SW 1271 (cell line): Measurements from ENCODE around the gene CAMK1D.
"Not testable (repeated sequence)": the region's sequence is repeated elsewhere in the genome, so short reads cannot be mapped to it uniquely, and the experiment has no call there.

ENCODE experiments used
- DNase-seq, 2 experiments: peaks; one replicate each; lab custom pipeline; 2025; lab: John Stamatoyannopoulos, UW

Gene CAMK1D

GRCh38 chr10:12348870-12349628 is at the start of gene CAMK1D:
TSS of gene CAMK1D (plus strand) at chr10:12349547.
- peak in 1 of 2 experiments; percentile 36 for DNase-seq

DNA sequence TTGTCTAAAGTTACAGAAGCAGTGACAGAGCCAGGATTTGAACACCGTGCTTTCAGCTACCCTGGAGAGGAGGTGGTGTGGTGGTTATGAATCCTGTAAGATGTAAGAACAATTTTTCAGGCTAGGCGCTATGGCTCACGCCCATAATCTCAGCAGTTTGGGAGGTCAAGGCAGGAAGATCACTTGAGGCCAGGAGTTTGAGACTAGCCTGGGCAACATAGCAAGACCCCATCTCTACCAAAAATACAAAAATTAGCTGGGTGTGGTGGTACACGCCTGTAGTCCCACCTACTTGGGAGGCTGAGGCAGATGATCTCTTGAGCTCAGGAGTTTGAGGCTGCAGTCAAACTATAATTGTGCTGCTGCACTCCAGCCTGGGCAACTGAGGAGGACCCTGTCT is 48.3 kb upstream of the CAMK1D start:
- not testable (repeated sequence) for DNase-seq

DNA sequence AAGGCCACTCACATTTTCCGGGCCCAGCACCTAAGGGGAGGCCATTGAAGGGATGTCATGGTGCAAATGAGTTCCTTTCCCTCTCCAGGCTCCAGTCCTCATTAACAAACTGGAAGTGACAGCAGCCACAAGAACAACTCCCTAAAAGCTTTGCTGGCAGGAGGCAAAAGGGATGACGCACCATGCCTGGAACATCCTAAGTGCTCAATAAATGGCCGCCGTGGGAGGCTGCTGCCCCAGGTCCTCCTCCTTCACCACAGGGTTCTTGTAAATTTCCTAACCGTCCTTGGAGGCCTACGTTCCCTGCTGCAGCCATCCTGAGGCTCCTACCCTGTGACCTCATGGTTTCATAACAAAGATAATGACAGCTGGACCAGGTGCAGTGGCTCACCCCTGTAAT is 41.3 kb upstream of the CAMK1D start:
- no peak for DNase-seq

DNA sequence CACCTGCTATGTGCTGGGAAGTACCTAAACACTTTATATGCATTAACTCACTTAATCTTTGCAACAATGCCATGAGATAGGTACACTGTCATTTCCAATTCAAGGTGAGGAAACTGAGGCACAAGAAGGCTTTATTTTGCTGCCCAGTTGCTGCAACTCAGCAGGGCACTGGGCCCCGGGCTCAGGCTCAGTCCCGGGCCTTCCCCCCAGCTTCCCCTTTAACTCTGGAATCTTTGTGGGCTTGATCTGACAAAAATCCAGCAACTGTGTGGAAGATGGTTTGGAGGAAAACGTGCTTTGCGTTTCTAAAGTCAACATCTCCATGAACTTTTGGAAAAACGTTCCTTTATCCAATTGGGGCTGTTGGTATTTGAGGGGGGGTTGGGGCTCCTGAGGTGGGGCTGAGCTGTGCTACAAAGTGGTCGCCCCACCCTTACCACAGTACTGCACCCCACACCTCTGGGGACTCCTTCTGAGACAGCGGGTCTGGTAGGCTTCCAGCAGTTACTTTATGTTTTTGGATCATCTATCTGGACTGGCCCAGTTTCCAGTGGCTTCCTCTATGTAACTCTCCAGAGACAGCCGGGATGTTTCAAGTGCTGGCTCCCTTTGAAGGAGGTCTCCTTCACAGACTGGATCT is 40.5 kb upstream of the CAMK1D start:
- DNase-seq = no peak

DNA sequence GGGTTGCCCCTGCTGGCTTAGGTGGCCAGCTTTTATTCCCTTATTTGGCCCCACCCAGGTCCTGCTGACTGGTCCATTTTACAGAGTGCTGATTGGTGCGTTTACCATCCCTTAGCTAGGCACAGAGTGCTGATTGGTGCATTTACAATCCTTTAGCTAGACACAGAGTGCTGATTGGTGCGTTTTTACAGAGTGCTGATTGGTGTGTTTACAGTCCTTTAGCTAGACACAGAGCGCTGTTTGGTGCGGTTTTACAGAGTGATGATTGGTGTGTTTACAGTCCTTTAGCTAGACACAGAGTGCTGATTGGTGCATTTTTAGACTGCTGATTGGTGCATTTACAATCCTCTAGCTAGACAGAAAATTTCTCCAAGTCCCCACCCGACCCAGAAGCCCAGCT is 39.6 kb upstream of the CAMK1D start:
- DNase-seq = not testable (repeated sequence)

DNA sequence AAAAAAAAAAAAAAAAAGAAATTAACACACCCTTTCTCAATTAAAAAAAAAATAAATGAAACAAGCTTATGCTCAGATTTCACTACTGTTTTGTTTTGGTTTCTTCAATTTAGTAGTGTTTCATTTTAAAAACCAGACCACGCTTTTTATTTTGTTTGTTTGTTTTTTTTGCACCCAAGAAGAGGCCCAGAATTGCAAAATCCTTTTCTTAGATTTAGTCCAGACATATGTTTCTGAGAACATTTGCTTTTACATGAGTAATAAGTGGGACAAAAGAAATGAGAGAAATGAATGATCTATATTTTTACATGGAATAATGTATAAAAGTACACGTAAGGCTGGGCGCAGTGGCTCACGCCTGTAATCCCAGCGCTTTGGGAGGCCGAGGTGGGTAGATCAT is 34.5 kb upstream of the CAMK1D start:
- DNase-seq = no peak

DNA sequence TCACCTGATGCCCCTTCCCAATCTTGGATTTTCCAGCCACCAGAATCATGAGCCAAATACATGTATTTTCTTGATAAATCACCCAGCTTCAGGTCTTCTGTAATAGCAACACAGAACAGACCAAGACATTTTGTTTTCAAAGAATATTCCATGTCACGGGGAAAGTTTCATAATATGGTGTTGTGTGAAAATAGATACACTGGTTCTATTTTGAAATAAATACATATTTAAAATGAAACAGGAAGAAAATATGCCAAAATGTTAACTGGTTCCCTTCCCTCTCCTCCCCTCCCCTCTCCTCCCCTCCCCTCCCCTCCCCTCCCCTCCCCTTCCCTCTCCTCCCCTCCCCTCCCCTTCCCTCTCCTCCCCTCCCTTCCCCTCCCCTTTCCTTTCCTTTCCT is 30.3 kb upstream of the CAMK1D start:
- DNase-seq = no peak

DNA sequence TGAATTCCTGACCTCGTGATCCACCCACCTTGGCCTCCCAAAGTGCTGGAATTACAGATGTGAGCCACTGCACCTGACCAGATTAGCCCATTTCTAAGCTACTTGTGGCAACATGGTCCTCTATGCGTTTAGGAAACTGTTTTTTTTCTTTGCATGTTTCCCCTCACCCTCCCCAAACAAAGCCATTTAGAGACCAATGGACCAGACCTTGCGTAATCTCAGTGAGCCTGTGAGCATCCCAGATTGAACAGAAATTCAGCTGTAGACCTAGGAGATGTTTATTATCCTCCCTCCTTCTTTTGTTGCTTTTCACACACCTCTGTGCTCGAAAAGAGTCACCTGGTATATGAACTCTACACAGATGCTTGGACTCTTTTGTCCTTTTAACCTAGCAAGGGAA is 28.5 kb upstream of the CAMK1D start:
- no peak for DNase-seq

- no peak for DNase-seq
Measured at GRCh38 chr10:12321641-12322040, 27.7 kb upstream of the CAMK1D start.

DNA sequence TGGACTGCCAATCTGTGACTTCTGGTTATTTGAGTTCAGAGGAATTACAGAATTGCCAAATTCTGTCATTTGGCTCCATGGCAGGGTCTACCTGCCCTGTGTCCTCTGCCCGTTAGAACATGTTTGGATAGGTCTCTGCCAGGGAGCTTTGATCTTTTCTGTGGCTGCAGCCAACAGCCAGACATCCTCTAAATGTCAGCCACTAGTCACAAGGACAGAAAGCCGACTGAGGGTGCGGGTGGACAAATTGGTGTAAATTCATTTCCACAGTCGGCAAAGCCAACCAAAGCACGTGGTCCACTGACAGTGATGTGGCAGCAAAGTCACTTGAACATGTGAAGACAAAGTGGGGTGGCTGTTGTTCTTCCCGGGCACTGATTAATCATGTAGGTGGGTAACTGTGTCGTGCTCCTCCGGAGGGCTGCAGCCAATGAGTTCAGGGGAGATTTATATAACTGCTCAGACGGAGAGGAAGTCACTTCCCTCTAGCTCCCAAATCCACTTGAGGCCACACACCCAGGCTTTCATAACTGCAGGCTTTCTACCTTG is 26.7 kb upstream of the CAMK1D start:
- no peak for DNase-seq

GRCh38 chr10:12324530-12324929 is 24.8 kb upstream of the CAMK1D start:
- no peak for DNase-seq

DNA sequence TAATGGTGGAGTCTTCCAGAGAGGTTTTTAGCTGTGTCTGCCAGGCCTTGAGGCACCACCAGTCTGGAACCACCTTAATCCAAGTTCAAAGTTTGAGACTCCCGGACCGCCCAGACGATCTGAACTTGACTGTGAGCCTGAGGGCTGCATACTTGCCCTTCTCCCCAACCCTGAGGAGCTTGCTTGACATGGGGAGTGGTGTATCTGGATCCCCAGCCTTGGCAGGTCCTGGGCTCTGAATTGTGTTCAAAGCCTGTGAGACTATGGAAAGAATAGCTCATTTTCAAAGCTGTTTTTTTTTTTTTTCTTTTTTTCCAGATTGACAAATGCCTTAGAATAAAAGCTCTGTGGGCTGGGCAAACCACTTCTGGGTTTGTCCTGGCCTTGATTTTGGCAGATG is 22.3 kb upstream of the CAMK1D start:
- no peak for DNase-seq

GRCh38 chr10:12327476-12327875 is 21.9 kb upstream of the CAMK1D start:
- DNase-seq = no peak

GRCh38 chr10:12328312-12328711 is 21.0 kb upstream of the CAMK1D start:
- not testable (repeated sequence) for DNase-seq

GRCh38 chr10:12332572-12333379 is 16.6 kb upstream of the CAMK1D start:
- no peak for DNase-seq

DNA sequence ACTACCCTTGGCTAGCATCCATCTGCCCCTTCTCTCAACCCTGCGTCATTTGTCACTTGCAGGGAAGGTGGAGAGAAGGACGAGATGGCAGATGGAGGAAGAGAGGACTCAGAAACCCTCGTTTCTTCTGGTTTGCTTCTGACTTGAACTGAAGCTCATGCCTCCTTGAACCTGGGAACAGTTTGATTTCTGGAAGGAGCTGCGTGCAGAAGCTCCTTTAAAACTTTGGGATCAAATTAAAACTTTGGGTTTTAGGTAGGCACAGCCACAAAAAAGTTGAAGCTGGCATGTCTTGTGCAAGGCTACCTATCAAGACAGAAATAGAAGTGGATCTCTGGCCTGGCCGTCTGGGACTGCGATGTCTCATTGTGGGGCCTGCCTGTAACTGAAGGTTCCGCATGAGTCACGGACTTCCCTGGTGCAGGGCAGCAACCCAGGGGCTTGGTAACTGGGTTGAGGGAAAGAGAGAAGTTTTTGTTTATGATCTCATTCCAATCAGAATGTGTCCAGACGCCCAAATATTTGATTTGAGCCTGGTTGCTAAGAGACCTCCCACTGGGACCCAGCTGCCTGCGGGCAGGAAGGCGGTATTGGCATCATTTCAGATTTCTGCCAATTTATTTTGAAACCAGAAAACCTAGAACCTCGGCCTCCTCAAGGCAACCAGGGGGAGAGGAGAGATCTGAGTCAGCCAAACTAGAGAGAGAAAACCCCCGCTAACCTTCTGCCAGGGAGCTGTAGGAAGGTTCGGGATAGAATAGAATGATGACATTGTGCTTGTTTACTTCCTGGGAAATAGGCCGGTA is 15.8 kb upstream of the CAMK1D start:
- DNase-seq = peak; percentile 12 to 59

DNA sequence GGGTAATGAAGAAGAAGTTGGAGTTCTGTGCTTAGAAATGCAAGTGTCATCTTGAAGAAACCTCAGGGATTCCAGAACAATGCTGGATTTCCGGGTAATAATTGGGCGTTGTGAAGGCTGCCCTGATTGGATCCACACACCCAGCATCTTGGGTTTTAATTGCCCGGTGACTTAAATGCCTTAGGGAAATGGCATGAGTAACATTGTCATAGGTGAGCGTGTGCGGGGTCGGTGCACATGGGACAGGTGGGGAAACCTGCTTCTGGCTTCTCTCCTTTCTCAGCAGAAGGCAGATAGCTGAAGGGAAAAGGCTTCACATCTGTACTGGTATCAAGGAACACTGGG is 15.2 kb upstream of the CAMK1D start:
- DNase-seq = no peak

- DNase-seq = not testable (repeated sequence)
Measured at GRCh38 chr10:12335169-12335568, 14.2 kb upstream of the CAMK1D start.

- no peak for DNase-seq
Measured at GRCh38 chr10:12337453-12338372, 11.6 kb upstream of the CAMK1D start.

DNA sequence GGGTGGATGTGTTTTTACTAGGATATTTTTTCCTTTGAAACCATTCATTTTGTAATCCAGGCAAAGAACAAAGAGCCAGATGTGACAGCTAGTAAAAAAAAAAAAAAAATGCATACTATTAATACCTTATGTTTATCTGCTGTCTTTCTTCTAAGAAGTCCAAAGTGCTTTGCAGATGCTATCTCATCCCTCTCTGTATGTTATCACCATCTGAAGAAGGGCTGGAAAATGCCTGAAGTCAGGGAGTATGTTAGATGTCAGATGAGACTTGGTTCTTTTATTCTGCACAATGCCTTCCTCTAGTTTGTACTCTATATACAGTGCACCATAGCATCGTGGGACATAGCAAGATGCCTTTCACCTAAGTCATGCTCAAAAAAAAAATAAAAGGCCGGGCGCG is 10.4 kb upstream of the CAMK1D start:
- DNase-seq = no peak

DNA sequence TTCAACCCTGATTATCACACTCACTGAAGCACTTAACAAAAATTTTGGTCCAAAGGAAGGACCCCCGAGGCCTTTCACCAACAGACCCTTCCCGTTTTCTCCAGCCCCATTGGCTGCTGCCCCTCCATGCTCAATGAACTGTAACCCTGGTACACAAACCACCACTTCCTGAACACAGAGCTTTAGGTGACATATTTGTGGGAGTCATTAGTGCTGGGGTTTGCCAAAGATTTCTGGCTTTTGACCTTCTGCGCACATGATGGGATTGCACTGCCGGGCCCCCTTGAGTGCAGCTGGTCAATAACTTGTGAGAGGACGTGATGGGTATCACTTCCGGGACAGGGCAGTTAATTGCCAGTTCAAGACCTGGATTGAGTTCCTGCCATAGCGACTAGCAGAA is 9.0 kb upstream of the CAMK1D start:
- DNase-seq = no peak
